Stomach (tissue), 4 donors: ENCODE data around the gene ADCY9.

Experiments used
- EP300 ChIP-seq: sonication (generic); formaldehyde crosslinking; IDR thresholded peaks from one replicate; pipeline ENCODE4 v1.6.1; 2017; ENCODE audit warnings: antibody characterized with exemption
- POLR2A ChIP-seq, 4 donors: fragments of 450-650 bp; IDR thresholded peaks; one replicate each; pipeline ENCODE4 v1.6.1; 2016; ENCODE audit warnings: antibody characterized with exemption in 4 of 4, control low read depth in 2 of 4, mild to moderate bottlenecking in 1 of 4, moderate library complexity in 1 of 4
- POLR2AphosphoS5 ChIP-seq, 3 donors: sonication (generic); formaldehyde crosslinking; IDR thresholded peaks; one replicate each; pipeline ENCODE4 v1.6.1; 2016; ENCODE audit warnings: antibody characterized with exemption in 3 of 3

DNA sequence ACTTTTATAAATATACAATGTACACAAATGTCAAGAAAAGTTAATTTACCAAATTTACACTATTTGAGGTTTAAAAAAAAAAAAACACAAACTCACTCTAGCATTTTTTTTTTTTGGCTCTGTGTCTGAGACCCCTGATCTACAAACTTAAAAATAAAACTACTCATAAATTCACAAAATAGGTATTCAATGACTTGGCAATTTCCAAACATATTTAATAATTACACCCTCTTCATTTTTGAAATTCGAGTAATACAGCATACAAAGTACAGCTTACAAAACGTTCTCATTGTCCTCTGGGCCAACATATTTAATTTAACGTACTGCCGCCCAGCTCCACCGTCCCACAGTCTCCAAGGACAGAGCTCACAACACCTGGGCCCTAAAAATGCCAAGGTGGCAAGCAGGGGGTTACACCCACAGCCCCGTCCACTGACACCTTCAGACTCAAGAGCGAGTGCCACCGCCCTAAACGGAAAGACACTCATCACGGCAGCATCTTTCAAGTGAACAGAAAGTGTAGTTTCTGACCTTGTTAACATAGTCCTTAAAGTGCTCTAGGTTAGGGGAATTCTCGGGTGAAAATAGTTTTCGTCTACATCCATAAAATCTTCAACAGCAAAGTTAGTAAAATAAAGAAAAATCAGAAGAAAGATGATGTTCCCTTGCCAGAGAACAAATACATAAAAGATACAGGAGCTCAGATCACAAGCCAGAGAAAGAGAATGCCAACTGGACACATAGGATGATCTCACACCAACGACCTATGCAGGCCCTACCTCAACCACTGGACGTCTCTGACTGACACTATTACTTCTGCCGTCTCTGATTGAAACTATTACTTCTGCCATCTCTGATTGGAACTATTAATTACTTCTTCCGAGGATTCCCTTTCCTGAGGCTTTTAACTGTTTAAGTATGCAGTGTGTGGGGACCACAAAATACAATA lies 4.2 kb downstream of the ADCY9 start:
- TF ChIP-seq POLR2AphosphoS5 (IDR thresholded peaks at IDR 0.05) (no peak), POLR2A (IDR thresholded peaks at IDR 0.05) (no peak), EP300 (no peak)
